GM12892 (cell line): ENCODE results near the gene CDH1.

Experiments
- POLR2A ChIP-seq: IDR thresholded peaks from 2 replicates; pipeline ENCODE4 v1.6.1; 2011; ENCODE audit warnings: low read depth, low read length, control low read depth
- POLR2AphosphoS5 ChIP-seq: IDR thresholded peaks from 2 replicates; pipeline ENCODE4 v1.6.1; 2011; ENCODE audit warnings: low read depth, low read length, control low read depth

DNA sequence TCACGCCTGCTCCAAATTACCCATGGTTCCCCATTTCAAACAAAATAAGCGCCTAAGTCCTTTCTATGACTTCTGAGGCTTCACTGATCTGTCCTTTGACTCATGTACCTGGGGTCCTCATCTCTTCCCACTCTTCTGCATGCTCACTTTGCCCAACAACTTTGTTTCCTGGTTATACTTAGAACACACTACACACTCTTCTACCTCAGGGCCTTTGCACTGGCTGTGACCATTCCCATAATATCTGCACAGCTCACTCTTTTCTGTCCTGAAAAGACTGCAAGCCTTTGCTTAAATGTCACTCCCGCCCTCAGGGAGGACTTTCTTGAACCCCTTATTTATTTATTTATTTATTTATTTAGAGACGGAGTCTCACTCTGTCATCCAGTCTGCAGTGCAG, 14.1 kb downstream of the CDH1 start:
- TF ChIP-seq POLR2A (no peak), POLR2AphosphoS5 (no peak)
